HepG2 (cell line): Measurements from ENCODE around the gene EIF5A. TPM values are rescaled to one million over a fixed set of nuclear protein-coding genes. Genes with fewer than 3 reads are reported as not detected.

Experiments
- ARID5B ChIP-seq: IDR thresholded peaks from 2 replicates; pipeline ENCODE4 v1.4.0; 2020; ENCODE audit warnings: mild to moderate bottlenecking, missing genetic modification reagents
- CHD4 ChIP-seq: fragments of 200-600 bp; sonication (generic); IDR thresholded peaks from 2 replicates; pipeline ENCODE4 v1.7.0; 2017; ENCODE audit warnings: mild to moderate bottlenecking, low read length, borderline replicate concordance
- CREM ChIP-seq, 2 experiments: sonication (generic) in 1 of 2; formaldehyde crosslinking in 1 of 2; IDR thresholded peaks; 2 replicates each; pipeline versions ENCODE4 v1.4.0 to v1.6.1; 2016 to 2020; ENCODE audit warnings: antibody characterized with exemption in 1 of 2, mild to moderate bottlenecking in 1 of 2, missing genetic modification reagents in 1 of 2
- FOXK1 ChIP-seq: sonication (generic); formaldehyde crosslinking; IDR thresholded peaks from 2 replicates; pipeline ENCODE4 v1.4.0; 2020; ENCODE audit warnings: low read depth, missing genetic modification reagents, borderline replicate concordance
- HES4 ChIP-seq: sonication (generic); formaldehyde crosslinking; IDR thresholded peaks from 2 replicates; pipeline ENCODE4 v1.9.0; 2021; ENCODE audit warnings: mild to moderate bottlenecking, missing genetic modification reagents, borderline replicate concordance
- HIC2 ChIP-seq: sonication (generic); formaldehyde crosslinking; IDR thresholded peaks from 2 replicates; pipeline ENCODE4 v1.9.0; 2022; ENCODE audit warnings: low read depth, missing genetic modification reagents
- HMG20A ChIP-seq: IDR thresholded peaks from 2 replicates; pipeline ENCODE4 v1.6.1; 2016; ENCODE audit warnings: borderline replicate concordance
- MIER2 ChIP-seq: IDR thresholded peaks from 2 replicates; pipeline ENCODE4 v1.6.1; 2016; ENCODE audit warnings: missing biosample characterization, missing genetic modification reagents
- POLR2AphosphoS5 ChIP-seq: IDR thresholded peaks from 2 replicates; pipeline ENCODE4 v1.6.1; 2012; ENCODE audit warnings: low read depth, low read length
- PRDM4 ChIP-seq: sonication (generic); formaldehyde crosslinking; IDR thresholded peaks from 2 replicates; pipeline ENCODE4 v1.9.0; 2021; ENCODE audit warnings: missing genetic modification reagents, borderline replicate concordance
- RBFOX2 ChIP-seq: fragments of 200-400 bp; formaldehyde crosslinking; IDR thresholded peaks from 2 replicates; pipeline ENCODE4 v1.6.1; 2017; ENCODE audit warnings: low read depth, mild to moderate bottlenecking, low read length
- SIN3A ChIP-seq: IDR thresholded peaks from 2 replicates; pipeline ENCODE4 v1.6.1; 2011; ENCODE audit warnings: low read depth, mild to moderate bottlenecking, control low read depth, low read length, borderline replicate concordance
- SMAD3 ChIP-seq: sonication (generic); formaldehyde crosslinking; IDR thresholded peaks from 2 replicates; pipeline ENCODE4 v1.4.0; 2020; ENCODE audit warnings: missing genetic modification reagents
- TCF7 ChIP-seq: sonication (generic); IDR thresholded peaks from 2 replicates; pipeline ENCODE4 v1.6.1; 2016; ENCODE audit warnings: antibody characterized with exemption, low read depth
- TCF7L2 ChIP-seq: IDR thresholded peaks from 2 replicates; pipeline ENCODE4 v1.6.1; 2011; ENCODE audit warnings: mild to moderate bottlenecking, low read depth, low read length, moderate library complexity
- YEATS2 ChIP-seq: sonication (generic); formaldehyde crosslinking; IDR thresholded peaks from 2 replicates; pipeline ENCODE4 v1.4.0; 2020; ENCODE audit warnings: missing genetic modification reagents, borderline replicate concordance
- ZFYVE20 ChIP-seq: sonication (generic); formaldehyde crosslinking; IDR thresholded peaks from 2 replicates; pipeline ENCODE4 v1.8.0; 2023; ENCODE audit warnings: low read depth, mild to moderate bottlenecking, moderate library complexity, missing genetic modification reagents, borderline replicate concordance
- ZIK1 ChIP-seq: sonication (generic); formaldehyde crosslinking; IDR thresholded peaks from 2 replicates; pipeline ENCODE4 v1.5.0; 2020; ENCODE audit warnings: mild to moderate bottlenecking, low read depth, missing genetic modification reagents, borderline replicate concordance
- ZNF382 ChIP-seq: sonication (generic); formaldehyde crosslinking; IDR thresholded peaks from 2 replicates; pipeline ENCODE4 v1.5.0; 2020; ENCODE audit warnings: missing genetic modification reagents, mild to moderate bottlenecking, borderline replicate concordance
- ZNF501 ChIP-seq: sonication (generic); formaldehyde crosslinking; IDR thresholded peaks from 2 replicates; pipeline ENCODE4 v1.5.1; 2020; ENCODE audit warnings: mild to moderate bottlenecking, moderate library complexity, missing genetic modification reagents
- ZNF772 ChIP-seq: sonication (generic); formaldehyde crosslinking; IDR thresholded peaks from 2 replicates; pipeline ENCODE4 v1.5.0; 2020; ENCODE audit warnings: mild to moderate bottlenecking, missing genetic modification reagents
- polyA plus RNA-seq, 8 experiments: library from polyadenylated mRNA; depleted of rRNA in 3 of 8; stranded (reverse) in 7 of 8; unstranded in 1 of 8; fragments of >200 nt; fragmentation: Illumina TruSeq in 4 of 8; extraction: Trizol in 4 of 8; gene quantifications; 2 replicates each; pipeline versions ENCODE4 v1.2.1 to v1.2.3, GENCODE V29; 2011 to 2016; ENCODE audit warnings: low read depth in 4 of 8, missing spikeins in 1 of 8, mixed read lengths in 1 of 8; ENCODE audit not compliant: insufficient read depth in 1 of 8
- total RNA-seq, 5 experiments: library from RNA; depleted of rRNA; stranded (reverse); fragments of >200 nt; fragmentation: Illumina TruSeq; extraction: Trizol; gene quantifications; 2 replicates each; pipeline ENCODE4 v1.2.3, GENCODE V29; 2016; ENCODE audit warnings: low read depth in 1 of 5

The EIF5A gene
- total and polyA plus RNA-seq, 2 of the 13 experiments (the other 11 are each of a cell fraction or from before 2014, with no cell fraction given): 319 to 337 TPM

- no peak for TF ChIP-seq ARID5B (CRISPR knock-in tag)
- peak; percentile 73 for TF ChIP-seq TCF7
- TF ChIP-seq ZIK1 (CRISPR knock-in tag): no peak
- peak; percentile 80; the same call in 1 of the 2 replicates for TF ChIP-seq SIN3A
- no peak for TF ChIP-seq SMAD3 (CRISPR knock-in tag)
- peak; percentile 42; the same call in 1 of the 2 replicates for TF ChIP-seq FOXK1 (CRISPR knock-in tag)
- no peak for TF ChIP-seq HIC2
- TF ChIP-seq MIER2 (CRISPR knock-in tag): no peak
- no peak; the same call in 1 of the 2 replicates for TF ChIP-seq HES4 (CRISPR knock-in tag)
- peak; percentile 41; the same call in 1 of the 2 replicates for TF ChIP-seq POLR2AphosphoS5
- no peak for TF ChIP-seq HMG20A (CRISPR knock-in tag)
- TF ChIP-seq TCF7L2: no peak
- no peak for TF ChIP-seq CHD4
- 0 out of 2 replicates have a peak, but pooled peaks have one; percentile 6 for TF ChIP-seq YEATS2
- peak; percentile 56 for TF ChIP-seq RBFOX2
- TF ChIP-seq ZFYVE20 (CRISPR knock-in tag): no peak
- no peak; the same call in none of the 2 replicates for TF ChIP-seq ZNF501 (CRISPR knock-in tag)
- no peak for TF ChIP-seq ZNF382
- TF ChIP-seq ZNF772 (CRISPR knock-in tag): no peak
- TF ChIP-seq CREM (IDR thresholded peaks at IDR 0.05): peak; percentile 50
- no peak for TF ChIP-seq CREM (CRISPR knock-in tag; IDR thresholded peaks at IDR 0.05)
- no peak for TF ChIP-seq PRDM4
Observed at GRCh38 chr17:7281074-7281952, 26.1 kb upstream of the EIF5A start, which contains the start of gene SLC2A4 (continued).
